ENCODE measurements around the gene LSM5.

LSM5 gene

DNA sequence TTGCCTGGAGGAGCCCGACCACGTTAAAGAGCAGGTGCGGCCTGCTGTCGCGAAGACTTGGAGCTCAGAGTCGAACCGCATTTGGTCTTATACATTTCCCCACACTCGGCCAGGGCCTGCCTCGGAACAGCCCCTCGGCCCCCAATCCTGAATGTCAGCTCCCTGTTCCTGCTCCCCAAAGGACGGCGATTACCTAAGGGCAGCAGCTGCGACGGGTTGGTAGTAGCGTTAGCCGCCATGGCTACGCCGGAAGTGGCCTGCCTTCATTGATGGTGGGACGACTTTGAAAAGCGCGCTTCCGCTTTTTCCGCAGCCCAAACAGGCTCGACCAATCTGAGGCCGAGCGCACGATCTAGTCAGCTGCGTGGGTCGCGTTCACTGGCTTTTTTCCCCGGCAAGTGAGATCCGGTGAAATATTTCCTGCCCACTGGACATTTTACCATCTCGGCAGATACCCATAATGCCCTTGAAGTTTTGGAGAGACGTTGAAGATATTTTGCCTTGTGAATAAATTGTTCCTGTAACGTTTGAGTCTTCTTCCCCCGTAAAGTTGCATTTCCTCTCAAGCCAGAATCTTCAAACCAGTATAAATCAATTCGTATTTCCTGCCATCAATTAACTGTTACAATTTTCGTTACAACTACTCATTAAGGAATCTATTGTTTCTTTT lies at the start of gene LSM5:
Gene LSM5 (minus strand): TSS at position 254 of the 670 bp plus-strand sequence. CDS start 15 bp downstream, at position 239.
- peak; percentile 78 to 86 (median 84) for DNase-seq (ENCODE audit: low read depth in 3 of 3)

GRCh38 chr7:32539366-32539765 lies 49.2 kb upstream of the LSM5 start:
- DNase-seq (ENCODE audit: low read depth in 3 of 3) = no peak

DNA sequence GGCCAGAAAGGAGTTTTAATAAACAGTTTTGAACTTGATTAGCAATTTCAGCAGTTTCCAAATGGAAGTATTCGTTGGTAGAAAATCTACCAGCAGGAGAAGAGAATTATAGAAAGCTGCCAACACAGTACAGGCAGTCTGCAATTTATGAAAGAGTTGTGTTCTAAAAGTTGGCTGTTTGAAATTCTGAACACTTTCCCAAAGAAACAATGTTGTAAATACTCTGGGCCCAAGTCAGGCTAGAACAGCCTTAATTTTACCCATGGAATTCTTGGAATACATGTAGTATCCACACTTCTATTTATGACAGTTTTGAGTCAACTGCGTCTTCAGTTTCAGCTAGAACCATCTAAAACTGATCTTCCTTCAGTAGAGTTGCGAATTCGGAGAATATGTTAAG lies 47.6 kb upstream of the LSM5 start:
- no peak for DNase-seq (ENCODE audit: low read depth in 3 of 3)

DNA sequence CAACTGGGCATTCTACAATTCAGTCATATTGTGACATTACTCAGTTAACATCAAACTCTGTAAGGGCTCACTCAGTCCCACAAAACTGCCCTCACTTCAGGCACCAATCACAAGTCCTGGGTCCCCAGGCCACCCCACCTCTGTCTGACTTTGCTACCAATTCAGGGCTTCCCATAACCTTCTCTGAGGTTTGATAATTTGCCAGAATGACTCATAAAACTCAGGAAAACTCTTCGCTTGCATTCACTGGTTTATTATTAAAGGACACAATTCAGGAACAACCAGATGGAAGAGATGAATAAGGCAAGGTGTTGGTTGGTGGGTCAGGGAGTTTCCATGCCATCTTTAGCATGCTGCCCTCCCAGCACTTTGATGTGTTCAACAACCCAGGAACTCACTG lies 46.4 kb upstream of the LSM5 start:
- no peak for DNase-seq (ENCODE audit: low read depth in 3 of 3)

DNA sequence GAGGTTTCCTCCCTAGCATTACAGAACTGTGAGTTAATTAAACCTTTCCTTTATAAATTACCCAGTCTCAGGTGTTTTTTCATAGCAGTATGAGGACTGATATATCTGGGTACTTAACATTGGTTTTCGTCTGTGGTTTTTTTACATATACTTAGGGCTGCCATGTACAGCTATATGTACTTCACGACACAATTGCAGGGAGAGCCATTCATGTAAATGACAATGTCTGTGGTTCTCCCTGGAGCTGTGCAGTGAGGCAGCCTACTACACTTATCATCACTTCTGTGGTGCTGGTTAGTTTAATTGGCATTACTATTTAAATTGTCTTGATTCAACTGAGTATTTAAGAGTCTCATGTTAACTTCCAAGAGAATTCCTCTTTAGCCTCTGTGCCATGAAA lies 45.8 kb upstream of the LSM5 start:
- no peak for DNase-seq (ENCODE audit: low read depth in 3 of 3)

GRCh38 chr7:32535162-32535702 lies 45.1 kb upstream of the LSM5 start:
- no peak for DNase-seq (ENCODE audit: low read depth in 3 of 3)

GRCh38 chr7:32533276-32534029 lies 43.3 kb upstream of the LSM5 start:
- no peak for DNase-seq (ENCODE audit: low read depth in 3 of 3)

DNA sequence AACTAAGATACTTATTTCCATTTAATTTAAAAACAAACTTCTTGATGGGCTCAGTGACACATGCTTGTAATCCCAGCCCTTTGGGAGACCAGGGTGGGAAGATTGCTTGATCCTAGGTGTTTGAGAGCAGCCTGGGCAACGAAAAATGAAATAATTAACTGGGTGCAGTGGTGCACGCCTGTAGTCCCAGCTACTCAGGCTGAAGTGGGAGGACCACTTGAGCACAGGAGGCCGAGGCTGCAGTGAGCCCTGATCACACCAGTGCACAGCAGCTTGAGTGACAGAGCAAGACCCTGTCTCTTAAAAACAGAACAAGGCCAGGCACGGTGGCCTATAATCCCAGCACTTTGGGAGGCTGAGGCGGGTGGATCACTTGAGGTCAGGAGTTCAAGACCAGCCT lies 42.5 kb upstream of the LSM5 start:
- DNase-seq (ENCODE audit: low read depth in 3 of 3) = no peak

- DNase-seq (ENCODE audit: low read depth in 3 of 3) = no peak
Observed at GRCh38 chr7:32532086-32532485, 41.9 kb upstream of the LSM5 start.

- no peak for DNase-seq (ENCODE audit: low read depth in 3 of 3)
Observed at GRCh38 chr7:32531402-32531801, 41.2 kb upstream of the LSM5 start.

GRCh38 chr7:32525839-32526238 lies 35.7 kb upstream of the LSM5 start:
- DNase-seq (ENCODE audit: low read depth in 3 of 3) = no peak

DNA sequence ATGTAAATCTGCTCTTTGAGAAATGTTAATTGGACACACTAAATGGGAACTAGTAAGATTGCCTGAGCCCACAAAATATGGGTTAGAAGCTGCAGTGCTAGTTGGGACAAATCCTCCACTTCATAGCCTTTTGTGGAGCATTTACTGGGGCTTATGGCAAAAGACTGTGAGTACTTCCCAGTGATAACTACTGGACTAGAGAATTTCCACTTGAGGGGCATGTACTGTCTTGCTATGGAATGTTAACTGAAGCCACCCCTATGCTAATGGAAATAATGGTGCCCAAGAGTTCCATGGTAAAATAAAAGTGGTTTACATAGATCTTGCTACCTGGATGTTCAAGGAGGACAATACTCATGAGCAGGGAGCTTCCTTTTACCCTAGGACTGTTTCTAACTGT lies 34.5 kb upstream of the LSM5 start:
- DNase-seq (ENCODE audit: low read depth in 3 of 3) = no peak

- DNase-seq (ENCODE audit: low read depth in 3 of 3) = no peak
Observed at GRCh38 chr7:32522746-32523530, 32.8 kb upstream of the LSM5 start.

- DNase-seq (ENCODE audit: low read depth in 3 of 3) = no peak
Observed at GRCh38 chr7:32519763-32520162, 29.6 kb upstream of the LSM5 start.

DNA sequence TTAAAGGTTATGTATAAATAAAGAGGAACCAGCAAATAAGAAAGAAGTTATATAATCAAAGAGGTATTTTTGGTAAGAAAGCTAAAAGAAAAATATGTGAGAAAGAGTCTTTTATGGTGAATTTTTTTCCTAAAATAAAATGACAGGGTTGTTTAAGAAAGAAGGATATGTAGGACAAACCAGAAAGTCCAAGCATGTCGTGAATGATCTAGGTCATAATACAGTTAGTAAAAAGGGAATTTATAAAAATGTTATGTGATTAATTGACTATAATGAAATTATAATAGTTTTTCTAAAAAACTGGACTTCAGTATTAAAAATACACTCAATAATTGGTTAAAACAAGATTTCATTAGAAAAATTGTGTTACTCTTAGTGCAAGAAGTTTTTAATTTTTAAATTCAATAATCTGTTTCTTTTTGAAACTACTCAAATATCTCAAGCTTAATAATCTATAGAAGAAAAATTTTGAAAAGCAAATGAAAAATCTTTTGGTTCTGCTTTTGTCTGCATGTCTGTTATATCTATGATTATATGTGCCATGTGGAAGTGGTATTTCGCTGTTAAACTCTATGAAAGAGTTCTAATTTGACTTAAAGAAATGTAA lies 28.5 kb upstream of the LSM5 start:
- no peak for DNase-seq (ENCODE audit: low read depth in 3 of 3)

DNA sequence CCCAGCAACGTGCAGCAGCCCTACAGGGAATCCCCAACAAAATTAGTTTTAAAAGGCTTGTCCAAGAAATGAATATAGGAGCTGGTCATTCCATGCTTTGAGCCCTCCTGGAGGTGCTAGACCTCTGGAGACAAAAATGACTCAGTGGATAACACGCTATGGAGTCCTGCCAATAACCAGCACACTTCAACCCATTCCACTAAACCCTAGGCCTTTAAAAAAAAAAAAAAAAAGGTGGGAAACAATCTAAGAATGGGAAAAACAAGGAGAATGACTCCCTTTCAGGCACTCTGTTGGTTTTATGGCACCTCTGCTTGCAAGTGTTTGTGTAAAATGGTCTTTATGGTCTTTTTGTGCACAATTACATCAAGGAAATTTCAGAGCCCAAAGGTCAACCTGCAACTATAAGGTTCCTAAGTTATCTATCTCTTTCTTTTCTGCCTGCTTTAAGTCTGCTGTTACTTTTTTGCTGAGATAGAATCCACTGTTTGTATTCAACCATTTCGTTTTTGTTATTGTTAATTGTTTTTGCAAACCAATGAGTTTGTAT lies 26.4 kb upstream of the LSM5 start:
- DNase-seq (ENCODE audit: low read depth in 3 of 3) = no peak

DNA sequence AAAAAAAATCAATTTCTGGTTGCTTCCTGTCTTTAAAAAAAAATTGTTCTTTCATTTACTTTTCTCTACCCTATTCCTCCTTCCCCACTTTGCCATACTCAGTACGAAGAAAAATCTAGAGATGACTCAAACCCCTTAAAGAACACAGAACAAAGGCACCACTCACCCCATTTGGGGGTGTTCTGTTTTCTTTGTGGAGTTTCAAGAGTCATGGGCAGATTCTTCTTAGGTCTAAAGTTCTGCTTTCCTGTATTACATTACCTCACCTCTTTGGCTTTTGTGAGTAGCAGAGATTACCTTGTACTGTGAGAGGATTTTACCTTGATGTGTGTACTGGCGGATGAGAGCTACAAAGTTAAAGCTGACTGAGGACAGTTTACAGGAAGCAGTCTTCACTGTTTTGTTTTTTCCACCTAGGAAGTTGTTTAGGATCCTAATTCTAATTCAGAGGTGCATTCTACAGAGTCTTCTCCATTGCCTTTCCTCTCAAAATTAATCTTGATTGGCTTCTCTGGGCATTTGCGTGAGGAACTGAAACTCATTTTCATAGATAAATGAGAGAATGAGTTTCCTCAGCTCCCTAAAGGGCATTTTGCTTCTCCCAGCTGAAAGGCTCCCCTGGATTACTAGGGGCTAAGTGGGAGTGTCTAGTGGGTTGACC lies 25.8 kb upstream of the LSM5 start:
- DNase-seq (ENCODE audit: low read depth in 3 of 3) = no peak

- DNase-seq (ENCODE audit: low read depth in 3 of 3) = no peak
Observed at GRCh38 chr7:32513210-32513609, 23.0 kb upstream of the LSM5 start.

GRCh38 chr7:32511791-32512190 lies 21.6 kb upstream of the LSM5 start:
- DNase-seq (ENCODE audit: low read depth in 3 of 3) = no peak

DNA sequence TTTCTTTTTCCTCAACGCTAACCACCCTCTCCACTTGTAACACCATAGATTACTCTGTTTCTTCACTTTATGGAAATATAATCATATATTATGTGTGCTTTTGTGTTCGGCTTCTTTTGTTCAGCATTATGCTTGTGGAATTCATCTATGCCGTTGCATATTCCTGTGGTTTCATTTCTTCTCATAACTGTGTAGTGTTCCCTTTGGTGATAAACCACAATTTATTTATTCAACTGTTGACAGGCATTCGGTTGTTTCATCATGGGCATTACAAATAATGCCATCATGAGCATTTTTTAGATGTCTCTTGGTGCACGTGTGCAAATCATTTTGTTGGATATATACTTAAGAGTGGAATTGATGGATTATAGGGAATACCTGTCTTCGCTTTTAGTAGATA lies 17.2 kb upstream of the LSM5 start:
- no peak for DNase-seq (ENCODE audit: low read depth in 3 of 3)

Data from stimulated activated CD4-positive, alpha-beta T cell treated with anti-CD3 and anti-CD28 coated beads, TNF-alpha, amount 100 ng/mL, for 24 hours (primary cell).